Kidney (tissue), 14 donors: ENCODE measurements around the gene RAB2B. TPM values are rescaled to one million over a fixed set of nuclear protein-coding genes. Genes with fewer than 3 reads are reported as not detected.

Experiments used
- DNase-seq, 5 donors: peaks; one replicate each; pipeline ENCODE4 v3.0.0-alpha.2; 2013 to 2020
- FAIRE-seq: peaks from 2 replicates; lab custom pipeline; 2012; peaks lifted over from hg19 to GRCh38; lab: Jason Lieb, UNC
- H3K27ac ChIP-seq, 2 donors: one replicate each; pipeline ENCODE4 v1.7.0; 2013; ENCODE audit warnings: low read depth in 2 of 2, low read length in 2 of 2, inconsistent platforms in 1 of 2
- H3K27me3 ChIP-seq: one replicate; pipeline ENCODE4 v1.7.1; 2013; ENCODE audit warnings: low read length, inconsistent platforms; ENCODE audit not compliant: control insufficient read depth, insufficient read depth
- H3K36me3 ChIP-seq, 3 donors: one replicate each; pipeline versions ENCODE4 v1.7.0 to v1.7.1; 2013; ENCODE audit warnings: low read length in 3 of 3, control low read depth in 1 of 3, inconsistent platforms in 1 of 3; ENCODE audit not compliant: insufficient read depth in 3 of 3, control insufficient read depth in 2 of 3
- H3K4me1 ChIP-seq, 3 donors: one replicate each; pipeline versions ENCODE4 v1.7.0 to v1.7.1; 2013; ENCODE audit warnings: low read length in 3 of 3, inconsistent platforms in 1 of 3, low read depth in 1 of 3; ENCODE audit not compliant: control insufficient read depth in 2 of 3, insufficient read depth in 2 of 3
- H3K4me3 ChIP-seq, 3 donors: one replicate each; pipeline versions ENCODE4 v1.7.0 to v1.8.1; 2013; ENCODE audit warnings: low read length in 3 of 3, control low read depth in 1 of 3, inconsistent platforms in 1 of 3
- H3K9ac ChIP-seq, 3 donors: one replicate each; pipeline versions ENCODE4 v1.7.0 to v1.7.1; 2013; ENCODE audit warnings: low read length in 3 of 3, control low read depth in 1 of 3, inconsistent platforms in 1 of 3
- H3K9me3 ChIP-seq, 3 donors: one replicate each; pipeline versions ENCODE4 v1.7.0 to v1.7.1; 2013; ENCODE audit warnings: low read length in 3 of 3, control low read depth in 1 of 3, inconsistent platforms in 1 of 3; ENCODE audit not compliant: control insufficient read depth in 2 of 3, insufficient read depth in 1 of 3
- CTCF ChIP-seq: IDR thresholded peaks from 3 replicates; pipeline ENCODE4 v1.5.1; 2012; ENCODE audit warnings: mild to moderate bottlenecking, moderate library complexity, borderline replicate concordance; ENCODE audit not compliant: insufficient read depth; ENCODE audit errors: extremely low read depth
- intact Hi-C: fragments of 100-400 bp; cut with DNase I; formaldehyde crosslinking; loops from one replicate; pipeline ENCODE4 v1.11.1; 2022
- polyA plus RNA-seq: library from polyadenylated mRNA; stranded (reverse); fragments of 350-450 nt; fragmentation: Illumina TruSeq; extraction: RNeasy Lipid Tissue Mini Kit (QIAGEN cat#74804); gene quantifications from one replicate; pipeline ENCODE4 v1.2.3, GENCODE V29; 2014; ENCODE audit warnings: low read depth, low replicate concordance; ENCODE audit not compliant: insufficient read depth
- total RNA-seq: library from RNA; stranded (reverse); fragmentation: NEBNext Ultra II Directional; extraction: Animal tissue kit (Norgen Biotek cat#: 25700); gene quantifications from one replicate; pipeline ENCODE4 v1.2.1, GENCODE V29; 2021
- donor health status: control.
- donor health status: control.
- donor health status: control.
- donor health status: control.
- donor health status: control.
- donor health status: DM: yes; HTN: yes; CAD: no.
- donor health status: Normal renal cell carcinoma (clear cell type).

The RAB2B gene
- total and polyA plus RNA-seq, 2 donors from 2014 or later: 12.2 to 22.7 TPM

- Histone ChIP-seq H3K9ac (peak overlapping the region in 2 of 3 donors; percentile 43 to 61), H3K27ac (no peak overlapping the region), H3K4me3 (peak overlapping the region in 2 of 3 donors; percentile 68 to 78), H3K36me3 (no peaks in the 10 kb centered on the region), H3K4me1 (no peaks in the 10 kb centered on the region), H3K9me3 (no peaks in the 10 kb centered on the region), H3K27me3 (no peaks in the 10 kb centered on the region)
- intact Hi-C loops: no loop called here
- peak in 1 of 5 donors; percentile 75 for DNase-seq
- TF ChIP-seq CTCF: no peak
- no peak for FAIRE-seq
Observed at GRCh38 chr14:21524575-21525490, 48.1 kb upstream of the RAB2B start.

- H3K27ac ChIP-seq: no peak overlapping the region
- DNase-seq (no peak), FAIRE-seq (no peak)
- intact Hi-C loops: no loop called here
- no peaks in the 10 kb centered on the region for H3K36me3 ChIP-seq
- H3K4me1 ChIP-seq: no peaks in the 10 kb centered on the region
- H3K9me3 ChIP-seq: no peaks in the 10 kb centered on the region
- H3K9ac ChIP-seq: no peak overlapping the region
- TF ChIP-seq CTCF: no peak
- no peaks in the 10 kb centered on the region for H3K27me3 ChIP-seq
- H3K4me3 ChIP-seq: no peak overlapping the region
Observed at GRCh38 chr14:21523203-21523602, 46.4 kb upstream of the RAB2B start.

GRCh38 chr14:21521501-21521900 lies 44.7 kb upstream of the RAB2B start:
- FAIRE-seq: no peak
- no peaks in the 10 kb centered on the region for H3K9me3 ChIP-seq
- intact Hi-C loops: no loop called here
- no peaks in the 10 kb centered on the region for H3K36me3 ChIP-seq
- H3K27me3 ChIP-seq: no peaks in the 10 kb centered on the region
- H3K9ac ChIP-seq: no peak overlapping the region
- H3K4me3 ChIP-seq: no peak overlapping the region
- no peak for DNase-seq
- no peak for TF ChIP-seq CTCF
- H3K27ac ChIP-seq: no peak overlapping the region
- H3K4me1 ChIP-seq: no peaks in the 10 kb centered on the region
